HT-29 (cell line): ENCODE results near the gene DRAM1. TPM values are rescaled to one million over a fixed set of nuclear protein-coding genes. Genes with fewer than 3 reads are reported as not detected.
A peak's percentile ranks its signal among the peaks of the same experiment; 100 is the strongest.
"Not testable (repeated sequence)": the region's sequence is repeated elsewhere in the genome, so short reads cannot be mapped to it uniquely, and the experiment has no call there.

ENCODE experiments used
- DNase-seq: peaks from one replicate; pipeline ENCODE4 v3.0.0-alpha.2; 2015; ENCODE audit warnings: low spot score
- total RNA-seq: library from RNA; depleted of rRNA; stranded (reverse); fragments of >200 nt; shearing (Covaris generic); gene quantifications from 2 replicates; pipeline ENCODE4 v1.2.3, GENCODE V29; 2014

Gene DRAM1
- total RNA-seq, 1 experiment from 2014 or later, result 1.1 TPM

GRCh38 chr12:101858361-101858760 lies 19.0 kb upstream of the DRAM1 start:
- no peak for DNase-seq

DNA sequence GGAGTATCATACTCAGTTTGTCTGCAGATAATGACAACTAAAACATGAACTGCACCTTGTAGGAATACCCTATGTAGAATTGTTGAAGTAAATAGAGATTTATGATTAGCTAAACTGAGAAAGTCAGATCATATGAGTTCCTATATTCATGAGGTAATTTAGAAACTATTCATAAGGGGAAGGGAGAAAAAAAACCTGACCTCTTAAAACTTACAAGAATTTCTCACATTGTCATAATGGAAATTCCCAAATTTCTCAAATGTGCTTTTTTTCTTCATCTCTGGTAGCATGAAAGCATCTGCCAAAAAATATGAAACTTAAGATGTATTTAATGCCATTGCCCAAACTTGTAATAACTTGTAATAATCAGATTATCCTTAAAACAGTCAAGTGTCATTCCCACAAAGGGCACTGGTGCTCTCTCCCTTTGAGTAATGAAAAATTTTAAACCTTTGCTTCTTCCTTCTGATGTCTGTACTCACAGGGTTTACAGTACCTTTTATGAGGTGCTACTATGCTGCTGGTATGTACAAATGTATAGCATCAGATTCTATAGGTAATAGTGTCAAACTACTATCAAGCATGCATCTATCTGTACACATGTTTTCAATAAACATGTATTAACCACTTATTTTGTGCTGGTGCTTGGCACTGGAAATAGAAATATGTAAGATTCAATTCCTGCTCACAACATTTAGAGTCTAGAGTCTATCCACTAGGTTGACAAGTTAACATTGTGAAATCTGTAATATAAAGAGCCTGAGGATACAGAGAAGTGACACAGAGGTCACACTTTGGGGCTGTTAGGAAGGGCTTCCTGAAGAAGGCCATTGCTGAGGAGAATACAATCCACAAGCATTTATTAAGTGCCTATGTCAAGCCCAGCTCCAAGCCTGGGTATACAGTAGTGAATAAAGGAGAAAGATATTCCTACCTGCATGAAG lies 17.4 kb upstream of the DRAM1 start:
- DNase-seq, result no peak

GRCh38 chr12:101861688-101862087 lies 15.7 kb upstream of the DRAM1 start:
- DNase-seq, result not testable (repeated sequence)

DNA sequence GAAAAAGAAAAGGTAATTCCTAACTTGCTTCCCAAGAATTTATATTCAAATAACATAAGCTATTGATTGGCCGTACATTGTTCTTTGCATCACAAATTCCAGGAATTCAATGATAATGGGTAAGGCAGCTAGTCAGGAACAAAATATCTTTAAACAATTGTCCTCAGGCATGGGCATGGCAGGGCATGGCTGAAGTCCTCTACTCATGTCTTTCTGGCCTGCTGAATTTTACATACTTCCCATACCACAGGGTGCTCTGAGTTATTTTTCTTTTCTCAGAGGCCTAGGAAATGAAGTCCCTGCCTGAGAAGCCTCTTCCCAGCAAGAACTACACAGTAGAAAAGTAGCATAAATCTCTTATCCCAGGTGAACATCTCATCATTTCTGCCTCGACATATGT lies 15.1 kb upstream of the DRAM1 start:
- DNase-seq, result no peak

GRCh38 chr12:101863981-101864380 lies 13.4 kb upstream of the DRAM1 start:
- no peak for DNase-seq

- no peak for DNase-seq
These were observed 10.6 kb upstream of the DRAM1 start for GRCh38 chr12:101866615-101867373.

- not testable (repeated sequence) for DNase-seq
These were observed 9.8 kb upstream of the DRAM1 start for GRCh38 chr12:101867619-101868018.

GRCh38 chr12:101870925-101871324 lies 6.5 kb upstream of the DRAM1 start:
- DNase-seq, result no peak

GRCh38 chr12:101875162-101875561 lies 2.2 kb upstream of the DRAM1 start:
- no peak for DNase-seq

DNA sequence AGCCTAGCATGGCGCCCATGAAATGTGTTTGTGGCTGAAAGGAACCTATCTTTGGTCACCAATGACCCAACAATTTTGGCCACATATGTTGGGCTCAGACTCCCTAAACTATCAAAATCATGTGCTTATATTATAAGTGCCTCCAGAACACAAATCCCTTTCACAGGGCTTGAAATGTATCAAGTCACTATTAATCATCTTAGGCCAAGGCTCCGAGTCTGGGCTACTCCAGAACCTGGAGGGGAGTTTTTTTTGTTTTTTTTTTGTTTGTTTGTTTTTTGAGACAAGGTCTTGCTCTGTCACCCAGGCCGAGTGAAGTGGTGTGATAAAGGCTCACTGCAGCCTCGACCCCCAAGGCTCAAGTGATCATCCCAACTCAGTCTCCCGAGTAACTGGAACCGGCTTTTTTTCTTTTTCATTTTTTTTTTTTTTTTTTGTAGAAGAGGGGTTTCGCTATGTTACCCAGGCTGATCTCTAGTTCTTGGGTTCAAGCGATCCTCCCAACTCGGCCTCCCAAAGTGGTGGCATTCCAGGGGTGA lies 989 bp upstream of the DRAM1 start:
- DNase-seq, result no peak

DNA sequence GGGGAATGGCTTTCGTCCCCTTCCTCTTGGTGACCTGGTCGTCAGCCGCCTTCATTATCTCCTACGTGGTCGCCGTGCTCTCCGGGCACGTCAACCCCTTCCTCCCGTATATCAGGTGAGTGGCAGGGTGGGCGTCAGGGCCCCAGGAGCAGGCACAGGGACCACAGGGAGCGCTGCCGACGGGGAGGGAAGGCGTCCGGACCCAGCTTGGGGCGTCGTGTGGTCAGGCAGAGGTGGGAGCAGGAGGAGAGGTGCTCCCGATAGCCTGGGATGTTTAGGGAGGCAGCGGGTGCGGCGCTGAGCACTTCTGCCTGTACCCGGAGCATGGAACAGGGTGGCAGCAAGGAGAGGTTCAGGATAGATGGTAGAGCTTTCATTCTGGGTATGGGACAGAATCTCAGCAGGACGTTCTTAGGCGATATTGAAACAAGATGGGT lies 444 bp downstream of the DRAM1 start:
- no peak for DNase-seq

DNA sequence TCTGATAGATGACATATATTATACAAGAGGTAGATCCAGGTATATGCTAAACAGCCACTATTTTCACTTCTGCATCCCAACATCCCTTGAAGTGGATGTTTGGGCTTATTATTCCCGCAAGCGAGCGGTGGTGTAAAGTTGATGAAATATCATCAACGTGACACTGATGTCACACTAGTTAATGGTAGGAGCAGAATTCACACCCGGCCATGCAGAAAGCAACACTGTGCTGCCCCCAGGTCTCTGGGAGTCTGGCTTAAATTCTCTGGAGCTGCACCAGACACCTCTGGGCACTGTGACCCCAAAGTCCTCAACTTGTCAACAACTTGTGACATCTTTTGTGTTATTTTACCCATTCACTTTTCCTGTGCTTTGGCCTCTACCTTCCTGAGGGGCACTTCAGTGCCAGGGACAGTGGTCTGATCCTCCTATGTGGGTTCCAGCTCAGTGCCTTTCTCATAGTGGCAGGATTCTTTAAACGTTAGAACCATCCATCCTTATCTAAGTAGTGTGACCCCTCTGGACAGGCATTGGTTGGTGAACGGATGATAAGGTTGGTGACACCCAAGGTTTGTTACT lies 952 bp downstream of the DRAM1 start:
- peak; percentile 11 for DNase-seq

- DNase-seq, result no peak
These were observed 3.4 kb downstream of the DRAM1 start for GRCh38 chr12:101880769-101881168.

DNA sequence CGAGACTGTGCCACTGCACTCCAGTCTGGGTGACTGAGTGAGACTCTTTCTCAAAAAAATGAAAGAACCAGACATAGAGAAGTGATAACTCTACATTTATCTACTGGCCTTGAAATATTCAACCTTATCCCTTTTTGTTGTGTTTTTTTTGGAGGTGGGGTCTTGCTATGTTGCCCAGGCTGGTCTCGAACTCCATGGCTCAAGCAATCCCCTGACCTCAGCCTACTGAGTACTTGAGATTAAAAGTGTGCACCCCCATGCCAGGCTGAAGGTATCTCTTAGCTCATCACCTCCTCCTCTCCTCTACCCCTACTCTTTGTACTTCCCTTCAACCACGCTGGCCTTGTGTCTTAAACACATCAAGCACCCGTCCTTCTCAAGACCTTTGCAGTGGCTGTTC lies 3.8 kb downstream of the DRAM1 start:
- DNase-seq, result no peak

- DNase-seq, result no peak
These were observed 6.8 kb downstream of the DRAM1 start for GRCh38 chr12:101884174-101884573.

DNA sequence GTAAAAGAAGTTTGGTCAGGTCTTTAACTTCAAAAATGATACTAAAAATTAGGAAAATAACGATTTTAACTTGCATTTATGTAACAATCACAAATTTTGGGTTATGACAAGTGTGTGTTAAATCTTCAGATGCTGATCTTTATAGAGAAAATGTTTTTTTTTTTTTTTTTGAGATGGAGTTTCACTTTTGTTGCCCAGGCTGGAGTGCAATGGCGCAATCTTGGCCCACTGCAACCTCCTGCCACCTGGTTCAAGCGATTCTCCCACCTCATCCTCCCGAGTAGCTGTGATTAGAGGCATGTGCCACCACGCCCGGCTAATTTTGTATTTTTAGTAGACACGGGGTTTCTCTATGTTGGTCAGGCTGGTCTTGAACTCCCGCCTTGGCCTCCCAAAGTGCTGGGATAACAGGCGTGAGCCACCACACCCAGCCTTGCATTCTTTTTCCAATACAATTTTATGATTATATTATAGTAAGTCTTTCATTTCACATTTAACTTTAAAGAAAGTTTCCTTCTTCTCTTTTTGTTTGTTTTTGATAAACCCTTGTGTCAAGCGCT lies 7.5 kb downstream of the DRAM1 start:
- not testable (repeated sequence) for DNase-seq

GRCh38 chr12:101885912-101886561 lies 8.7 kb downstream of the DRAM1 start:
- no peak for DNase-seq

GRCh38 chr12:101889211-101889752 lies 11.9 kb downstream of the DRAM1 start:
- DNase-seq, result no peak

GRCh38 chr12:101891462-101891971 lies 14.1 kb downstream of the DRAM1 start:
- DNase-seq, result peak; percentile 8

DNA sequence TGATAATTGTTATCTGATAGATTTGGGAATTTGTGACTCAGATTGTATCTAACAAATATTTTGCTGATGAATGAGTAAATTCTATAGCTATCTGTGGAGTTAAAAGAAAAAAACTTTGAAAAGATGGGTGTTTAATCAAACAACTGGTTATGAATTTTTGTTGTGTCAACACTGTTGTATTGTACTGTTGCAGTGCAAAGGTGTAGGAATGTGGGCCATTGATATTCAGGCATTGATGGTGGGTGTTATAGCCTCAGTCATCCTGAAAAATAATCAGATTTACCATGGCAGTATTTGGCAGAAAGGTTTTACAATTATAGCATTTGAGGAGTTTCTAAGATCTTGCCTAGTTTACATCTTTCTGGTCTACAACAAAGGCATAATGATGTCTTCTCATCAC lies 15.4 kb downstream of the DRAM1 start:
- no peak for DNase-seq

GRCh38 chr12:101901777-101902176 lies 24.4 kb downstream of the DRAM1 start:
- DNase-seq, result no peak
